GM21737 (cell line): Measurements from ENCODE around the gene SAMD14.

ENCODE experiments used
- ATAC-seq: cut with Tn5 transposase; IDR thresholded peaks from one replicate; pipeline ENCODE4 v1.9.1; 2021; ENCODE audit warnings: mild to moderate bottlenecking, moderate library complexity; ENCODE audit not compliant: unreplicated experiment

Gene SAMD14

DNA sequence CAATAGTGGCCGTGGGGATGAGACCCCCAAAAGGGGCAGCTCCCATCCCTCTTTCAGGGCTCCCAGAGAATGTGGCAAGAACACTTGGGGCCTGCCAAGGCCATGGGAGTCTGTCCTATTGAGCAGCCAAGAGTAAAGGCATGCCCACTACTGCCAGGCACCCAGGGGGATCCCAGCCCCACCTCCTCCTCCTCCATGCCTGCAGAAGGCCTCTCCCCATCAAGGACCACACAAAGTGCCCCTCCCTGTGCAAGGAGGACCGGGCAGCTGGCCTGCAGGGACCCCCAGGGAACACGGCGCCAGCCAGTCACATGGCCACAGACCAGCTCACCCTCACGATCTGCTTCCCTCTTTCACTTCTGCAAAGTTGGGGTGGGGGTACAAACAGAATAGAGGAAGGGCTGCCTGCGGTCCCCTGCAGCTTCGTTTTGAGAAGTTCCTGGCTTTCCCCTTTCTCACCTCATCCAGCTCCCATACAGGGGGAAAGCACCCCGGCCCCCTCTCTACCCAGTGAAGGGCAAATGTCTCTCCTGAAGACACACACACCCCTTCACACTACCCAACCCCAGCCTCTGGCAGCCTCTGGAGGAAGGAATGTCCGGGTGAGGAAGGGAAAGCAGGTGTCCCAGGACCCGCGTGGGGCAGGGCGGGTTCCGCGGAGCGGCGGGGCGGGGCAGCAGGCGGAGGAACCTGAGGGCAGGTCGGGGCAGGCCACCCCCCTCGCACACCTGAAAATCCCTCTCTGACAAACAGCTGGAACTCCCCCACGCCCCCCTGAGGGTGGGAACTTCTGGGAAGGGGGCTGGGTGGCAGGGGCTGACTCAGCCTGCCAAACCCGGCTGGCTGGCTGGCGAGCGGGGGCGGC is 18.5 kb upstream of the SAMD14 start:
- no peak for ATAC-seq

DNA sequence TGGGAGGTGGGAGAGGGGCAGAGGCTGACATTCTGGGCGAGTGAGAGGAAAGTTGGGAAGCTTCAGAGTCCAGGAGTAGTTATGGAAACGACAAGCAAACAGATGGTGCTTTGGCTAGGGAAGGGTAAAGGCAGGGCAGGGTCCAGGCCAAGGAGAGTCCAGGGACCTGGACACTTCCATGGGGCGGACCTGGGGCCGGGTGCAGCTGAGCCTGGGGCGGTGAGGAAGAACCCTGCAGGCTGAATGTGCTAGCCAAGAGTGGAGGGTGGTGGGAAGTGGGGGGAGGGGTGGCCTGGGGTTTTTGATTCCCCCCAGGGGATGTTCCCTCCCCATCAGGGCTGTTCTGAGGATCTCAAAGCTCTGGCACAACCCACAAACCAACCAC is 17.9 kb upstream of the SAMD14 start:
- ATAC-seq = no peak

DNA sequence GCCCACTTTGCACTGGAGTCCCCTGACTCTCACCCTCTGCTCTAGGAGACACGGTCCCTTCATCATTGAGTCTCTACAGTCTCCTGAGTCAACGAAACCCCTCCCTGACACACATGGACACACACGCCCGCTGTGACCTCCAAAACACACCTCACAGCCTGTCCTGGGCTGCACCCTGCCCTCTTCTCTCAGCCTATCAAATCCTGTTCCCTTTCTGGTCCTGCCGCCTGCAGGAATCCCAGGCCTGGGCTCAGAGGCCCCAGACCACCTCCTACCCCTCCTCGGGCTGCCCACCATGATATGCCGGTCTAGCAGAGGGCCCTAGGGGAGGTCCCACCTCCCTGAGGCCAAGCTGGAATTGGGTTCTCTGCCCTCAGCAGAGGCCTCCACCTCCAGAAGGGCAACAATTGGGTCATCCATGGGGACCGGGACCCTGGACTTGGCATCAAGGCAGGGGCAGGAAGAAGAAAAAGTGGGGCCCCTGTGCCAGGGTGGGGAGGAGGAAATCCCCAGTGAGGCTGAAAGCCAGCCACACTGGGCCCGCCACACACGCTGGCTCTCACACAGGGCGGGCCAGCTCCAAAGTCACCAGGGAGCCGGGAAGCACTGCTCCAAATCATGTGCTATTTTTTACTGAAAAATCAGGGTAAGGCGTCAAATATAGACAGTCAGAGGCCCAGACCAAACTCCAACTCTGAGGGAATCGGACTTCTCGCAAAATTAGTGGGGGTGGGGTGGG is 17.1 kb upstream of the SAMD14 start:
- ATAC-seq = no peak

DNA sequence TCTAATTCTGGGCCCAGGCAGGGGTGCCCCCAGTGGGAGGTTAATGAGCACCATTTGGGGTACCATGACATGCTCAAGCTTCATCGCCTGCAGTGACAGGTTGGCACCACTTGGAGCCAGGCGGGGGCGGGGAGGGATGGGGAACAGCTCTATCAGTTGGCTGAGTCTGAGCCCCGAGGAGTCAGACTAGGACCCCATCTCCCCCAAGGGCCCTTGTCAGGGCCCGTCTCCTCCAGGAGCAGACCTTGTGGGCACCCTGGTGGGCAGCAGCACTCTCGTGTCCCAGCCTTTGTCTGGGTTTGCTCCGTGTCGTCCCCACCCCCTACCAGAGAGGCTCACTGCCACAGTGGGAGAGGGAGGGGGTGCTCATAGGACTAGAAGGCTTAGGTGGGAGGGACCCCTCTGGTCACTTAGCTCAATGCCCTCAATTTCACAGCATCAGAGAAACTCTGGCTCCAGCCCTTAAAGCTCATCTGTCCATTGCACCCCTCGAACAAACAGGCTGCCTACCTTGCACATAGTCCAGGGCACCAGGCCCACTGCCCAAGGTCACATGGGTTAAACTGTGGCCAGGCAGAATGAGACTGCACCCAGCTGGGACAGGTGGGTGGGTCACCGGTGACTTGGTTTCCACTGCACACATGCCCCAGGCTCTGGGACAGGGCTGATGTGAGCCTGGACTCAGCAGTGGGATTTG is 16.4 kb upstream of the SAMD14 start:
- no peak for ATAC-seq

DNA sequence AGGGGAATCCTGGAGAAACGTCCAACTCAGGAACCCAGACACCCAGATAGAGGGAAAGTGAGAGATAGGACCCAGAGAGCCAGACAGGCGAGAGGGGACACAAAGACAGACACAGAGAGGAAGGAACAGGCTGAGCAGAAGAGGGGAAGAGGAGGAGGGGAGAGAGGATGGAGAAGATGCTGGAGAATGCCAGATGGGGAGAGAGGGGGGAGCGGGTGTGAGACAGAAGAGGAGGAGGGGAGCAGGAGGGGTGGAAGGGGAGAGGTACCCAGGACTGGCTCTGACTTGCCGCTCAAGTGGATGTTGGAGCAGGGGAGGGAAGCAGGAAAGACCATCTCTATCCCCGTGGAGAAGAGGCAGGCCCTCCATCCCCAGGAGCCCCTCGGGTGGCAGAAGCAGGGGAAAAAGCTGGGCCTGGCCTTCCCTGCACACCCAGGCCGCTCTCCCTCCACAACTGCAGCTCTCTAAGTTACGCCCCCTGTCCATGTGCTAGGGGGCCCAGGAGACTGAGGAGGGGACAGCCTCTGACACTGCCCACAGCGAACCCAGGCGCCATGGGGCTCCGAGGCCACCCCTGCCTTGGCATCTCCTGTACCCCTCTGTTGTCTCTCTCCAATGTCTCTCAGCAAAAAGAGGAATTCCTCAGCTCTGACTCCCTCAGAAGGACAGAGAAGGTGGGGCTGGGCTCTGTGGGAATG is 15.7 kb upstream of the SAMD14 start:
- ATAC-seq = no peak

DNA sequence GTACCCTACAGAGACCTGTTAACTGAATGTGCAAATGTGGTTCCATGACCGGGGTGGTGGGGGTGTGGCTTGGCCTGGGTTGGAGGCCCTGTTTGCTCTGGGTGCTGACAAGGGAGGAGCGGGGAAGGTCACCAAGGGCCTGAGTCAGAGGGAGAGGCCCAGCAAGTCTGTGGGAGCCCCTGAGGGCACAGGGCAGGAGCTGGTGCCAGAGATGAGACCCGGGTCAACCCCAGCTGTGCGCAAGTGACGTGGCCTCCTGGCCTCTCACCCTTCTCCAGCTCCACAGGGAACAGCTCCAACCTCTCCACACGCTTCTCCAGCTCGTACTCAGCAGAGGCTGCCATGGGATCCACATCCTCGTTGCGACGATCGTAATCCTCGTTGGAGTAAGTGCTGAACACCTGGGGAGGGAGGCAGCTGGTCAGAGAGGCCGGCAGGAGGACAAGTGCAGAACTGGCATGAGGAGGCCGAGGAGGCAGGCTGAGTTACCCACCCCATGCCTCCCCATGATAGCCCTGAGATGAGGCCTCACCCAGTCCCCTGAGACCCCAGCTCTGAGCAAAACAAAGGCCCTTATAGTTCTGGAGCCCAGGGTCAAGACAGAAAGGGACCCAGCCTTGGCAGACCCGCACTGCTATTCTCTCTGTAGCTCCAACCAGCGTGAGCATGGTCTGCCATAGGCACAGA is 15.0 kb upstream of the SAMD14 start:
- ATAC-seq = no peak

DNA sequence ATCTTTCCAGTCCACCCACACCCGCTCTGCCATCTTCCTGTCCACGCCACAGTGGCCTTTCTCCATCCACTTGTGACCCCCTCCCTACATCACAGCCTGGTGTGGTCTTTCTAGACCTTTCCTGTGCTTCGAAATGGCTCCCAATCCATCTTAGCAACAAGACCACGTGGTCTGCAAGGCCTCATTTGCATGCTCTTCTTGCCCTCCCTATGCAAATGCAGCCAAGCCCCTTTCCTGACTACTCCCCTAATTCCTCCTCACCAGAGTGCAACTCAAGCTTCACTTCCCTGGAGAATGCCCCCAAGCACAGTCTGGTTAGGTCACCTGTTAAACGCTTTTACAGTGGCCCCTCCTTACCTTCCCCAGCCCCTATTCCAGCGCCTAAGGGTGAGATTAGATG is 14.4 kb upstream of the SAMD14 start:
- ATAC-seq = no peak

DNA sequence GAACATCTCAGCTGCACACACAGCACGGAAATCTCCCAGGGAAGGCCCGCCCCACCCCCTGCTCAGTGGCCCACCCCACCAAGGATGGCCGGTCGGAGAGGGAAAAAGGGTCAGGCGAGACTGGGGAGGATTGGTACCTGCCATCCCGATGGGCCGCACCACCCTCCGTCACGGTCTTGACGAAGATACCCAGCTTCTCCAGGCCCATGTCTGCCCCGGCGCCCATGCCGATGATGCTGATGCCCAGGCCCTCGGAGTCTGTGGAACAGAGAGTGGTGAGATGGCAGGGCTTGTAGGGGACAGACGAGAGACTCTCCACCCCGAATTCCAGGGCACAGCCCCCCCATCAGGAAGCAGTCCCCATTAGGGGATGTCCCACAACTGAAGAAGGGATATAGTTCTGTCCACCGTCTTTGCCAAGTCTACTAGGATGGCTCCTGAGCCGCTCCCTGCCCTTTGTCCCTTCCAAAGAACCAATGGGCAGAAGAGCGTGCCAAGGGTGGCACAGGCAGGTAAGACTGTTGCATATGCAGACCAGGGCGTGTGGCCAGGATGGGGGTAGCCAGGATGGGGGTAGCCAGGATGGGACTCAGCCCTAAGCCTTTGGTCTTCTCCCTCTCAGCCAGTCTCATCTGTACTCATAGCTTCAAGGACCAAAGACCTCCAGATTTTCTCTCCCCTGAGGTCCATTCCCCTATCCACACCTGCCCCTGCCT is 13.7 kb upstream of the SAMD14 start:
- no peak for ATAC-seq

DNA sequence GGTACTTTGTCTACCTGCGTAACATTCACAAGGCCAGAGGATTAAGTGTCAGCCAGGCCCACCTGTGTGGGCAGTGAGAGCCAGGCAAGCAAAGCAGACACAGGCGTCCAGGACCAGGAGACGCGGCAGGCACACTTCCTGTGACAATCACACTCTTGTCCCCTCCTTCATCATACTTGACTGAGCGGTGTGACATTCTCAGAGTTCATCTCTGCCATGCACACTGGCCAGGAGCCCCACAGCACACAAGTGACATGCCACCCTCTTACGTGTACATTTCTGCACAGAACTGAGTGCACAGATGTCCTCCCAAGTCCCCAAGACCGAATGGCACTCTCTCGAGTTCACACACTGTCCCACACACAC is 11.8 kb upstream of the SAMD14 start:
- ATAC-seq = no peak

DNA sequence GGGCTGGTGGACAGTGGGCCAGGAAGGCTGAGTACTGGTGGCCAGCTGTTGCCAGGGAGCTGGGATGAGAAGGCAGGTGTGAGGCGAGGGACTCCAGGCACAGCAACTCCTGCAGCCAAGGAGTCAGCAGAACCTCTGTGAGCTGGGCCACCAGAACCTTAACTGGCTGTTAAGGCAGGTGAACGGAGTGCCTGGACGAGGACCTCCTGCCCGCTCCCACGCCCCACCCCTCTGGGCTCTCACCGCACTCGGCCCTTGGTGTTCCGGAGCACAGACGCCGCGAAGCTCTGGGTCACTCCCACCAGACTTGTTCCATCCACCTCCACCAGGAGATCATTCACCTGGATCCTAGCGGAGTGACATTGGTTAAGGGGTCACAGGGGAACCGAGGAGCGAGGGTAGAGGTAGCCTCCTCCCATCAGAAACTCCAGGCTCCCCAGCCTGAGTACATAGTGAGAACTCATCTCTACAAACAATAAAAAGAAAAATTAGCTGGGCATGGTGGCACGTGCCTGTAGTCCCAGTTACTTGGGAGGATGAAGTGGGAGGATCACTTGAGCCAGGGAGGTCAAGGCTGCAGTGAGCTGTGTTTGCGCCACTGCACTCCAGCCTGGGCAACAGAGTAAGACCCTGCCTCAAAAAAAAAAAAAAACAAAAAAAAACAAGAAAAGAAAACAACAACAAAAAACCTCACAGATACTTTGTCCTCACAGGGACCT is 11.2 kb upstream of the SAMD14 start:
- ATAC-seq = no peak

DNA sequence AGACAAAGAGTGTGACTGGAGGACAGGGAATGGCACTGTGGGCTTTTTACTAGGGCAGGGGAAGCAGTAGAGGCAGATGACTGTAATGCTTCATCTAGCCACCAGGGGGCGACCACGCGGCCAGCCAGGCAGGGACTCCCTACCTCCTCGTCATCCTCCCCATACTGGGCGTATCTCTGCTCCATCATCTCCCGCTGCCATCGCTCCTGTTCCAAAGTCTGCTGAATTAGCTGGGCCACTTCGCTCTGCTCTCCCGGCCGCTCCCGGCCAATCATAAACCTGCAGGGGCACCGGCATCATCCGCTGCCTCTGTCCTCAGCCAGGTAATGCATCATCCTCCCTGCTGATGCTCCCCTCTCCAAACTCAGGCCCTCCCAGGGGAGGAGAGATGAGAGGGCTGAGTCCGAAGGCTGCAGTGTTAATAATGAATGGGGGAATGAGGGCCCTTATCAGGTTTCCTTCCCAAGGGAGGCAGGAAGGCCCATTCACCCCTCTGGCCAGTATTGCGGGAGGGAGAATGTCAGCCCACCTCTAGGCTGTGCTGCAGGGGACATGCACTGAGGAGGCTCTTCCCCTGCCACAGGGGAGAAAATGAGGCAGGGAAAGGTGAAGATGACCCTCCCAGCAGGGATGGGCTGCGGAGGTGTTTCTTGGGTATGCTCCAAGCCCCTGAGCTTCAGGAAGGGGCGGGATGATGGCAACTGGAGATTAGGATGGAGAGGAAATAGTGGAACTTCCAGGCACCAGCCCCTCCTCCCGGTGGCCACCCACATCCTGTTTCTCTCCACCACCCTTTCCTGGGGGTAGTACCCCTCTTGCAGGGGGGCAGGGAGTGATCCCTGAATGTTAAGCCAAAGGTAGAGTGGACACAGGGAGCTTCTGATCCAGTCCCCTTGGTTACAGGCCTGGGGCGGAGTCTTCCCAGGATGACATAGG is 10.3 kb upstream of the SAMD14 start:
- ATAC-seq = no peak

DNA sequence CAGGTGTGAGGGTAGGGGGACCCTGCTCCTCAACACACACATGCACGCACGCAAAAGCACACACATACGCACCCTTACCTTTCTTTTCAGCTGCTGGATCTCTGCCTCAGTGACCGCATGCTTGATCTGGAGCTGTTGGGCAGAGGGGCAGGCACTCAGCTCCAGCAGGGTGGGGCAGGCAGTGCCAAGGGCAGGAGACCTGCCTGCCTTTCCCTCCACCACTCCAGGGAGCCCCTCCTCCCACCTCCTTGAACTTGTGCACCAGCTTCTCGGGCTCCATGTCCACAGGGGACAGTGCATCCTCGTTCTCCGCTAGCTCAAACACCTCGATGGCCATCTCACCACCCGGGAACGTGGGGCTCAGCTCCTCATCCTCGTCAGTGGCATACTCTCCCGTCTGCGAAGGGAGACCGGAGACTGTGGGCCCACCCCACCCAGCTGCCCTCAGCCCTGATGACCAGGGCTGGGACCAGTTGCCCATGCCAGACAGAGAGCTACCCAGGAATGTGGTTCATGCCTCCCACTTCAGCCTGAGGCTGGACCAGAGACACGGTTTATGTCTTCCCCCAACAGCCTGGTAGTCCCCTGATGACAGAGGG is 9.3 kb upstream of the SAMD14 start:
- no peak for ATAC-seq

DNA sequence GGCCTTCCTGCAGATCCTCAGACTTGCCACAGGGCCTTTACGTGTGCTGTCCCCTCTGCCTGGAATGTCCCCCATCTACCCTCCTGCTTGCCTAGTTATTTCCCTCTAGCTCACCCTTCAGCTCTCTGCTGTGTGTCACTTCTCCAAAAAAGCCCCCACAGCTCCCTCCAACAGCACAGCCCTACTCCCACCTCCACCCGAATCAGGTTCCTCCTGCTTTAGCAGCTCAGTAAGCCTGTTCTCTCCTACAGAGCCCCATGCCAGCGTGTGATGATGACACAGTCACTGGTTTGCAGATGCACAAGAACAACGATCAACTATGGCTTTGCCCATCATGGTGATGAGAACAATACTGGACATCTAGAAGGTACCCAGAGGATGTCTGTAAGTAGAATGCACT is 7.1 kb upstream of the SAMD14 start:
- ATAC-seq = no peak

DNA sequence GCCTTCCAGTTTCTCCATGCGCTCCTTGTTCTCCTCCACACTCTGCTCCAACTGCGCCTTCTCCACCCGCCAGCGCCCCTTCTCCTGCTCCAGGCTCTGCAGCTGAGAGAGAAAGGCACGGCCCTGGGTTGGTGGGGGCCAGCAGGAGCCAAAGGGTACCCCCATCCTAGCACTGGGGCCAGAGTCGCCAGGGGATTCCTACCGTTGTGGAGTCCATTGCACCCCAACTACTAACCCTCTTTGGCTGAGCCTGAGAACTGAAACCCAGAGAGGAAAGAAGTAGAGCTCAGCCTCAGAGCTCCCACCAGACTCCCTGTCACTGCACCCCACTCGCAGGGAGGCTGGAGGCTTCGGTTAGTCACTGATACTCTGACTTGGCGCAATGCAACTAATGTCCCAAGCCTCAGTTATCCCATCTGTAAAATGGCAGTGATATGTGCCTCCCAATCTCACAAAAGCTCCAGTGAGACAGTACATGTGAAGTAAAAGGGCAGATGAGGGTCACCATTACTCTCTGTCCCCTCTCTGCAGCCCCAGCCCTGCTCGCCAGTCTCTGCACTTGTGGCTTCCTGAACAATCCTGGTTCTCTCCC is 6.2 kb upstream of the SAMD14 start:
- no peak for ATAC-seq

DNA sequence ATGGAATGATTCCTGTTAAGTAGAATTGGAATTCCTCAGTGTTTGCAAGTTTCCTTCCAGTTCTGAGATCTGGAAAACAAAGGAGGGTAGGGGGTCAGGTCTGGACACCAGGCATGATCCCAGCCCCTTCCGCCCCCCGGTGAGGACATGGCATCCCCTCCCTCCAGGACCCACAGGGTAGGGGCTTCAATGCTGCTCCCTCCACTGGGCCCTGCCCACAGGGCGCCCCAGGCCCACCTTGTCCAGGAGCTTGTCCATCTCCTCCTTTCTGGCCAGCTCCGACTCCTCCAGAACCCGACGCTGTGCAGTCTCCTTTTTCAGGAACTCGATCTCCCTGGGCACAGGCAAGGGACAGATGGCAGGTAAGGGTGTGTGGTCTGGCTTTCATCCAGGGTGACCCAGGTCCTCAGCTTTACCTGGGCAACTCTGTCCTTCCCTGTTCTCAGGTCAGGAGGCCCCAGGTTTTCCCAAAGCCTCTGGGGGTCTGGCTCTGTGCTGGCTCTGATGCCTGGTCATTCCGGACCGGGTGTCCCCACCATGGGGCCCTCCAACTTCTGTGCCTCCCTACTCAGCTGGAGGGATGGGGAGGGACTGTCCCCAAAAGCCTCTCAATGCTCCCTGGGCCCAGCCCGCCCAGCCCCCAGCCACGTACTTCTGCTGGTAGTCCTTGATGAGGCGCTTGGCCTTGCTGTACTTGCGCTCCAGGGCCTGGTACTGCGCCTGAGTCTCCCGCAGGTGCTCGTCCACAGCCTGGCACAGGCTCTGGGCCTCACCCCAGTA is 5.5 kb upstream of the SAMD14 start:
- no peak for ATAC-seq

DNA sequence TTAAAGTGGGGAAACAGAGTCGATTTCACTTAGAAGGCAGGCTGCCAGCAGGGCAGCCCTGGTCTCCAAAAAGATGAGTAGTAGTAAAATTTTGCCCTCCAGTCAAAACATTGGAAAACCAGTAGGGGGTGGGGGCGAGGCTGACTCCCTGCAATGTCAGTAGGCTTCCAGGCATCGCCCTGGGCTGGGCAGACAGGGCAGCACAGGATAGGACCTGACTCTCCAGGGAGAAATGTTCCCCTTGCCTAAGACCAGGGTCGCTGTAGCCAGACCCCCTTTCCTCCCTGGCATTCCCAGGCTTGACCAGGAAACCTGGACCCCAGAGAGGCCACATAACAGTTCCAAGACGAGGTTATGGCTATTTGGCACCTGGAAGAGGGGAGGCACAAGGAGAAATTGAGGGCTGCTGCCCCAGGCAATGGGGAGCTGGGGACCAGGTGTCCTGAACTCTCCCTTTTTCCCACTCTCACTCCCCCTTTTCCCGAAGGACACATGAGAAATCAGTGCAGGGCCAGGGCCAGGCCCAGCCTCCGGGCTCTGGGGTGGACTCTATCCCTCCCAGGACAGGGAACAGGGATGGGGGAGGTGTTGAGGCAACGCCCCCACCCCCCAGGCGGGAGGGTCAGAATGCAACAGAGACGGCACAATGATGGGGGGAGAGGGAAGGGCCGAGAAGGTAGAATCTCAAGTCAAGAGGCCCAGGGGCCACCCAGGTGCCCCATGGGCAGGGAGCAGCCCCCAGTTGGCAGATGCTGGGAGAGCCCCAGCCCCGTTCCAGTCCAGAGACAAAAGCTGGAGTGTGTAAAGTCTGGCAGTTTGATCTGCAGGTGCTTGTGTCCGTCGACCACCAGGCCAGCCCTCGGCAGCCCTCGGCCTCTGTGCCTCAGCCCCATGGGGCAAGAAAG is 4.5 kb upstream of the SAMD14 start:
- no peak for ATAC-seq
